HG03039 (cell line): ENCODE data around the gene SCEL.

Experiments
- ATAC-seq: cut with Tn5 transposase; IDR thresholded peaks from one replicate; pipeline ENCODE4 v1.9.1; 2021; ENCODE audit warnings: mild to moderate bottlenecking, moderate library complexity; ENCODE audit not compliant: unreplicated experiment

The SCEL gene

DNA sequence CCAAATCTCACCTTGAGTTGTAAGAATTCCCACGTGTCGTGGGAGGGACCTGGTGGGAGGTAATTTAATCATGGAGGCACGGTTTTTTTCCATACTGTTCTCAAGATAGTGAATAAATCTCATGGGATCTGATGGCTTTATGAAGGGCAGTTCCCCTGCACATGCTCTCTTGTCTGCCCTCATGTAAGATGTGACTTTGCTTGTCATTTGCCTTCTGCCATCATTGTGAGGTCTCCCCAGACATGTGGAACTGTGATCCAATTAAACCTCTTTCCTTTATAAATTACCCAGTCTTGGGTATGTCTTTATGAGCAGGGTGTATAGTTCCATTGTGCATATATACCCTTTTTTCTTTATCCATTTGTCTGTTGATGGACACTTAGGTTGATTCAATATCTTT, 13.1 kb downstream of the SCEL start:
- ATAC-seq, result no peak

- ATAC-seq, result no peak
These were observed 18.6 kb downstream of the SCEL start for GRCh38 chr13:77554069-77554468.

GRCh38 chr13:77555246-77555645, 19.7 kb downstream of the SCEL start:
- ATAC-seq, result no peak

DNA sequence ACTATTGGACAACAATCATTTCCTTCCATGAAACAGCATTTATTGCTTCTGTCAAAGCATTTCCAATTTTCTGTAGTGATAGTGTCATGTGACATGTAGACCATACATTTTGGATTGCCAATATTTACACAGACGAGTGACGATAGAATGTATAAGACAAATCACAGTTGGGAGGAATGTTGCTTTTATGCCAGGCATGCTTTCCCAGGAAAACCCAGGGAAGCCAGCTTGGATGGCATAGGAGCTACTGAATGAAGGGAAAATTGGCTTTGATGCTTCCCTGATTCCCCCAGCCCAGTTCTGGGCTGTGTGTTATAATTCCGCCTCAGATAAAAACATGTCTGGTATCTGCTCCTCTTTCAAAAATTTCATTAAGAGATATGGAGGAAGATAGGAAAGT, 22.5 kb downstream of the SCEL start:
- ATAC-seq, result no peak

GRCh38 chr13:77563111-77563510, 27.6 kb downstream of the SCEL start:
- no peak for ATAC-seq

GRCh38 chr13:77565635-77566034, 30.1 kb downstream of the SCEL start:
- no peak for ATAC-seq

DNA sequence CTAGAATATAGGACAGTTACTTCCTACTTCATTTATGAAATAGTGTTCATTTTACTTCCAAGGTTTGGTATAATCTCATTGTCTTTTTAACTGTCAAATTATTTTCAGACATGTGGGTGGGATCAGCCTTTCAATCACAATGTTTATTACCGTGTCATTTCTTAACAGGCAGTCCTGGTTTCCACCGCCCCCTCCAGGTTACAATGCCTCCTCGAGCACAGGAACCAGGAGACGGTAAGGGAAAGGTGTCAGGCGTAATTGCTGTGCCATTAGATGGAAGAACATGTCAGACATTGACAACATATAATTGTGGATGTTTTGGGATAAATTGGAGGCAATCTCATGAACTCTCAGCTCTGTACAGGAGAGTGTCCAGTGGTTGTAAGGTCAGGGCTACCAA, 36.5 kb downstream of the SCEL start:
- ATAC-seq, result no peak

GRCh38 chr13:77574096-77574495, 38.6 kb downstream of the SCEL start:
- ATAC-seq, result no peak

DNA sequence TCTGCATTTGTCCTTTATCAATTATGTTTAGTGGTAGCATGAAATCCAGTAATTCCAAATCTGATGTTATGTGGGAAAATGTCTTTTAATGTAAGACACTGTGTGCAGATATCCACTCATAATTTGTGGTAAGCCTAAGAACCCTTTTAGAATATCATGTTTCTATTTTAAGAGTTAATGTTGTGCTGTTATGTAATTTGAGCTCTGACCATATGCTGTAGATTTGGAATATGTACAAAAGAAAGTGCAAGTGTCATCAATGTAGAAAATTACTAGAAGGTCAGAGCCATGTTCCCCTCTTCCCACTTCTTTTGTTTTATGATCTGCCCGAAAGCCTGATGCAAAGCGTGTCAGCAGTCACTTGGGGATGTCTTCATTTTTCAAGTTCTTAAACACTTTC, 44.5 kb downstream of the SCEL start:
- ATAC-seq, result no peak

DNA sequence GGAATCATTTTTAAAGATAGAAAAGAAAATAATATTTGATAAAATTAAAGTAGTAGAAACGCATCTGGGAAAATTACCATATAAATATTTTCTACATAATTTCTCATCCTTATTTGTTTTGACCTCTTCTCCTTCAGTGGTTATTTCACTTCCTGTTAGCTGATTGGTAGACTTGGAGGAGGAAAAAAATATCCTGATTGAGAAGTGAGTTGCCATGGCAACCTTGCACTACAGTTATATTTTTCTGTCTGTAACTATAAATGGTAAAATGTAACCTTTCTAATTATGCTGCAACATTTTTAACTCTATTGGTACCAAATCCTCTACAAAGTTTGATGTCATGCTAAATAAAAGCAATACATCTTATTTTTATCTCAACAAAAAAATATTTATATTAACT, 45.2 kb downstream of the SCEL start:
- ATAC-seq, result no peak

DNA sequence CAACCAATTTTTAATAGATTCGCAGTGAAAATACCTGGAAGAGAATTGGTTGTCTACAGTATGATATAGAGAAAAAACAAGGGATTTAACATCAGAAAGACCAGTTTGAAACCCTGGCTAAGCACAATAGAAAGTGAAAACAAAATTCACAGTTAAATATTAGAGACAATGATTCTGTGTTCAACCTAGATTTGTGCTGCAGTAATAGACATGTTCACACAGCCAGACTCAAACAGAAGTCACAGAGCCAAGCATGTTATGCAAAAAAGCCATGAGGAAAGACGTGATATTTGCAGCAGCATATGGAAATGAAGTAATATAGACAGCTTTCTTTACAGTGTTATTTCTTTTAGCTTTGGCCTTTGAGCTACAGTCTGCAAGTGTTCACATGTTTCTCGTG, 48.1 kb downstream of the SCEL start:
- ATAC-seq, result no peak

DNA sequence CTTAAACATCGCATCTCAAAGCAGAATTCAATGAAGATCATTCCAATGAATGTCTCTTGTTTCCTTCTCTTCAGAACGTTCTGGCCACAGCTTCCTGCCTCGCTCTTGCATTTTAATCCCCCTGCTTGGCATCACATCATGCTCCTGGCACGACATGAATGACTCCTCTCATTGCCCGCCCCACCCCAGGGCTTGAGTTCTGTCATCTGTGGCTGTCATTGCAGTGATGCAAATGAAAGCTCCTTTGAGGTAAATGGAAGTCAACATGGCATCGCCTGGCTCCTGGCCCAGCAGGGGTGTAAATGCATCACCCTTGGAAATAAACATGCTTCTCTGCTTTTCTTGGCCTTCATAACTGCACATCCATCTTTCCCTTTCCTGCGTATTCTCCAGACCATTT, 48.6 kb downstream of the SCEL start:
- no peak for ATAC-seq

DNA sequence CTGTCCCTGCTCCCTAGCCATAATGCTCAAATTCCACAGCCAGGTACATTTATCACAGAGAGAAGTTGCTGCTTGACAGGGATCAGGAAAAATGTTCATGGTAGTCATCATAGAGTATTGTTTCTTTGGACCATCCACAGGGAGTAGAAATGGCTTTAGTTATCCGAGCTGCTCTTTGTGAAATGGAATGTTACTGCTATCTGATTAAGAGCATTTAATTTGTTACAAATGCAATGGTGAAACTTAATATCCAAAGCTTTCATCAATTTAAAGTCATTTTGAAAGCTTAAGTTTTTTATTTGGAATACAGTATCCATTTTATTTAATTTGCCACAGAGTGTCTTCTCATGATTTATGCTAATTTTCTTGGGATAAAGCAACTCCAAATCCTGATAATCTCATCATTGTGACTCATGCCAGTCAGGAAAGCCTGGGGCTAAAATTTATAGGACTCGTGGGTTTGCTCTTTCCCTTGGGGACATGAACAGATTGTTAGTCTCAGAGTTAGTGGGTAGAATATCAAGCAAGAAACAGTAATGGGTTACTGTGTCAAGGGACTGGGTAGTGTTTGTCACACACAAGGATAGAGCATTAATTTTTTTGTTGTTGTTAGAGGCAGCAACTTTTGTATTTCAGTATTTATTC, 59.8 kb downstream of the SCEL start:
- no peak for ATAC-seq

DNA sequence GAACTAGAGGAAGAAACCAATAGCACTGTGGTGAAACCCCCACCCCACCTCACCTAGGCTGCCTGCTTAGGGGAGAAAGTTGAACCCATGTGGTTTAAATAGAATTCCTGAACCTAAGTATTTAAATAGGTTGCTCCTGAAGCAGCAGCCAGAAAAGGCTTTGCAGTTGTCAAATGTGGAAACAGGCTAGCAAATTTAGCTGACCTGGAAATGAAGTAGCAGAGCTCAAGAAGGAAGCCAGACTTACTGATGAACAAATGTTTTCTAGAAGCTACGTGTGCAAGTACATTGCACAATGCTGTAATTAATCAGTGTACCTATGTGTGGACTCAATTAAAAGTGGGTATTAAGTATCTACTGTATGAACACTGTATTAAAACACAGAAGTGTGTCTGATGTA, 61.3 kb downstream of the SCEL start:
- no peak for ATAC-seq

GRCh38 chr13:77599351-77599750, 63.8 kb downstream of the SCEL start:
- no peak for ATAC-seq

- no peak for ATAC-seq
These were observed 65.2 kb downstream of the SCEL start for GRCh38 chr13:77600701-77601100.

GRCh38 chr13:77611068-77611467, 75.6 kb downstream of the SCEL start:
- no peak for ATAC-seq

DNA sequence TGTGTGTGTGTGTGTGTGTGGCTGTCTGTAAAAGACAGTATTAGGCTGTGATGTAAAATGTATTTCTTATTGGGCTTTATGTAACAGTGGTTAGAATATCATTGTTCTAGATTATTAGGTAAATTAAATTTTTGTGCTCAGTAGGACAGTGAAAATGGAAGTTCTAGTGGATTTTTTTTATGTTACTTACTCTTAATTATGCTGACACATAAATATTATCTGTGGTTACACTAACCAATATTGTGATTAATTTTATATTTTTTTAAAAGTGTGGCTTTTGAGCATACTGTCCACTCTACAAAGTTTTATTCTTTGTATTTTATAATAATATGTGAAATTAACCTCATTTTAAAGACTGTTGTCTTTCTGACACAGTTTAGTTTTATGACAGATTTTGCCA, 80.5 kb downstream of the SCEL start:
- ATAC-seq, result no peak

GRCh38 chr13:77619655-77620054, 84.1 kb downstream of the SCEL start:
- no peak for ATAC-seq

- no peak for ATAC-seq
These were observed 84.6 kb downstream of the SCEL start for GRCh38 chr13:77620138-77620537.

- no peak for ATAC-seq
These were observed 88.3 kb downstream of the SCEL start for GRCh38 chr13:77623806-77624205.

DNA sequence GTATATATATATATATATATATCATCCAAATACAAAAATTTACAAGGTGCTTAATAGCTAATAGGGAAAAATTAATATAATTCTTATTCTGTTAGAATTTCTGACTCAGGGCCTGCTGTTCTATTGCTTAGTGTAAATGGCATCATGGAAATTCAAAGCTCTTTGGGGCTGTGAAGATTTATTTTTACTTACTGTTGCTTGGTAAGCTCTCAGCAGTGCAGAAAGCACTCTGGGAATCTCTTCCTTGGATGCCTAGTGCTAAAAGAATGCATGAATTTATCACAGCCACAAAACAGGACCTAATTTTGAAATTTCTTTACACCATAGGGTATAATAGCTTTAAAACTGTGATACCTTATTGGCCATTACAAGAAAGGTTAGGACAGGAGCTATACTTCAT, 92.7 kb downstream of the SCEL start:
- no peak for ATAC-seq

GRCh38 chr13:77637588-77637987, 102.1 kb downstream of the SCEL start:
- ATAC-seq, result no peak

- ATAC-seq, result no peak
These were observed 114.9 kb downstream of the SCEL start for GRCh38 chr13:77650409-77650808.
